Measurements from ENCODE around the gene PBX4.

Gene PBX4

GRCh38 chr19:19554074-19555023, 64.1 kb downstream of the PBX4 start:
- H3K36me3 ChIP-seq (ENCODE audit: low read depth): no peaks in the 10 kb centered on the region

GRCh38 chr19:19553670-19554069, 64.8 kb downstream of the PBX4 start:
- Histone ChIP-seq H3K4me3 (ENCODE audit: severe bottlenecking) (no peak overlapping the region), H3K9me3 (ENCODE audit: severe bottlenecking) (no peaks in the 10 kb centered on the region), H3K4me1 (ENCODE audit: insufficient read depth, poor library complexity, severe bottlenecking) (no peaks in the 10 kb centered on the region), H3K36me3 (ENCODE audit: low read depth) (no peaks in the 10 kb centered on the region), H3K27ac (ENCODE audit: poor library complexity, severe bottlenecking) (no peak overlapping the region), H3K27me3 (ENCODE audit: insufficient read depth, poor library complexity, severe bottlenecking) (no peaks in the 10 kb centered on the region)
- no peak for DNase-seq (ENCODE audit: low spot score)
- no peak for TF ChIP-seq CTCF (IDR thresholded peaks at IDR 0.05; ENCODE audit: poor library complexity, severe bottlenecking)
- no peak for ATAC-seq (ENCODE audit: low read depth)

More at GRCh38 chr19:19554074-19555023, 64.1 kb downstream of the PBX4 start:
- no peak overlapping the region for H3K4me3 ChIP-seq (ENCODE audit: severe bottlenecking)
- H3K27me3 ChIP-seq (ENCODE audit: insufficient read depth, poor library complexity, severe bottlenecking): no peaks in the 10 kb centered on the region
- ATAC-seq (ENCODE audit: low read depth) (no peak), DNase-seq (ENCODE audit: low spot score) (peak; percentile 57)
- no peaks in the 10 kb centered on the region for H3K9me3 ChIP-seq (ENCODE audit: severe bottlenecking)
- peak; percentile 66 for TF ChIP-seq CTCF (IDR thresholded peaks at IDR 0.05; ENCODE audit: poor library complexity, severe bottlenecking)
- no peaks in the 10 kb centered on the region for H3K4me1 ChIP-seq (ENCODE audit: insufficient read depth, poor library complexity, severe bottlenecking)
- no peak overlapping the region for H3K27ac ChIP-seq (ENCODE audit: poor library complexity, severe bottlenecking)

- H3K36me3 ChIP-seq (ENCODE audit: low read depth): no peaks in the 10 kb centered on the region
Measured at GRCh38 chr19:19552798-19553197, 65.7 kb downstream of the PBX4 start.

GRCh38 chr19:19551853-19552192, 66.7 kb downstream of the PBX4 start:
- Histone ChIP-seq H3K4me1 (ENCODE audit: insufficient read depth, poor library complexity, severe bottlenecking) (no peaks in the 10 kb centered on the region), H3K27me3 (ENCODE audit: insufficient read depth, poor library complexity, severe bottlenecking) (no peaks in the 10 kb centered on the region), H3K4me3 (ENCODE audit: severe bottlenecking) (no peak overlapping the region), H3K27ac (ENCODE audit: poor library complexity, severe bottlenecking) (no peak overlapping the region), H3K9me3 (ENCODE audit: severe bottlenecking) (no peaks in the 10 kb centered on the region), H3K36me3 (ENCODE audit: low read depth) (no peaks in the 10 kb centered on the region)
- DNase-seq (ENCODE audit: low spot score) (no peak), ATAC-seq (ENCODE audit: low read depth) (no peak)
- TF ChIP-seq CTCF (IDR thresholded peaks at IDR 0.05; ENCODE audit: poor library complexity, severe bottlenecking): no peak

More at GRCh38 chr19:19552798-19553197, 65.7 kb downstream of the PBX4 start:
- TF ChIP-seq CTCF (IDR thresholded peaks at IDR 0.05; ENCODE audit: poor library complexity, severe bottlenecking): peak; percentile 51
- no peaks in the 10 kb centered on the region for H3K27me3 ChIP-seq (ENCODE audit: insufficient read depth, poor library complexity, severe bottlenecking)
- H3K4me3 ChIP-seq (ENCODE audit: severe bottlenecking): no peak overlapping the region
- H3K27ac ChIP-seq (ENCODE audit: poor library complexity, severe bottlenecking): no peak overlapping the region
- DNase-seq (ENCODE audit: low spot score) (peak; percentile 43), ATAC-seq (ENCODE audit: low read depth) (peak; percentile 65)
- no peaks in the 10 kb centered on the region for H3K4me1 ChIP-seq (ENCODE audit: insufficient read depth, poor library complexity, severe bottlenecking)
- no peaks in the 10 kb centered on the region for H3K9me3 ChIP-seq (ENCODE audit: severe bottlenecking)

Measured in RWPE2 (cell line).